ENCODE results near the gene PIWIL4.

Gene PIWIL4

DNA sequence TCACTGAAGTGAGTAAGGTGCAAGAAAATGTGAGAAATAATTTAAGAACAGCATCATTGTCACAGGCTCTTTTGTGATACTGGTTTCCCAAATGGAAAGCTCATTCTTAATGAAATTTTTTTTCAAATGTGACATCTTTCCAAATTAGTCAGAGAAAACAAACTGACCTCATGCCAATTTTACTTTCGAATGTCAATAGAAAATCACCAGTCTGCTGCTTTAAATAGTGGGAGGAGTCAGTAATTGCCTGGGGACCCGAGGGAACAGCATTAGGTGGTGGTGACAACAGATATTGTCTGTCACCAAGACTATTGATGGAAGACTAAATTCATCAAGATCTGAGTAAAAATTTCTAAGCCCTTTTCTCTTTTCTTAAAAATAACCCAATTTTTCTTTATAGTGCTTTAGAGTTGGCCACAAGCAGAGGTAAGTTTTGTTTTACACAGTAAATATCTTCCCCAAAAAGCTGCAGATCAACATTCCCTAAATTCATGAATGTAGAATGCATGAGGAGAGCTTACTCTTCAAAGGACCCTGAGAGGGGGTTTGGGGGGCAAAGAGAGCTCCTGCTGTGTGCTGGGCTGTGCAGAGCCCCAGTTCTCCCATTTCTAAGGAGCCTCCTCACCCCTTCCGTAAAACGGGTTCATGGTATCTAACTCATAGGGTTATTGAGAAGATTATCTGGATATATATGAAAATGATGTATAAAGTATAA lies 95.1 kb downstream of the PIWIL4 start:
- Histone ChIP-seq H3K4me1 (ENCODE audit: control insufficient read depth, insufficient read depth, low read length) (no peaks in the 10 kb centered on the region), H3K4me3 (ENCODE audit: low read length in 2 of 2) (no peak overlapping the region), H3K27me3 (ENCODE audit: control insufficient read depth in 1 of 2, insufficient read depth in 2 of 2, low read length in 2 of 2) (no peaks in the 10 kb centered on the region), H3K27ac (ENCODE audit: low read length) (no peak overlapping the region), H3K9ac (ENCODE audit: low read length in 2 of 2) (no peak overlapping the region), H3K9me3 (ENCODE audit: control insufficient read depth in 2 of 2, low read length in 2 of 2) (peaks cover 0 to 5% of the 10 kb centered on the region in 2 donors), H3K36me3 (ENCODE audit: control insufficient read depth in 2 of 2, insufficient read depth in 2 of 2, low read length in 2 of 2) (no peaks in the 10 kb centered on the region)

DNA sequence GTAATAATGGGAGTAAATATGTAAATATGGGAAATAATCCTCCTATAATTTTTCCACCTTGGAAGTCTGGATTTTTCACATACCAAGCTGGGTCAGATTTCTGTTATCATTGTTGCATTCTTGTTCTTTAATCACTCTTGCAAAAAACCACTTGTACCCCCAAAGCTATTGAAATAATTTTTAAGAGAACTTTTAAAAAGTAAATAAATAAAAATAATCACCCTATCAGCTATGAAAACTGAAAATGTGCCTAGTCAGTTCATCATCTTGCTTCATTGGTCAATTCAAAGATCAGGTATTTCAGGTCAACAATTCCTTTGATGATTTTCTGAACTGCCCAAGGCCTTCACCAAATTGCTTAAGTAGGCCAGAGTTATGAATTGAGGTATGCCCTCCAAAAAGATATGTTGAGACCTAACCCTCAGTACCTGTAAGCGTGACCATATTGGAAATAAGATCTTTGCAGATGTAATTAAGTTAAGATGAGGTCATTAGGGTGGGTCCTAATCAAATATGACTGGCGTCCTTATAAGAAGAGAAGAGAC lies 95.8 kb downstream of the PIWIL4 start:
- Histone ChIP-seq H3K9me3 (ENCODE audit: control insufficient read depth in 2 of 2, low read length in 2 of 2) (peaks cover 0 to 5% of the 10 kb centered on the region in 2 donors), H3K4me1 (ENCODE audit: control insufficient read depth, insufficient read depth, low read length) (no peaks in the 10 kb centered on the region), H3K9ac (ENCODE audit: low read length in 2 of 2) (no peak overlapping the region), H3K36me3 (ENCODE audit: control insufficient read depth in 2 of 2, insufficient read depth in 2 of 2, low read length in 2 of 2) (no peaks in the 10 kb centered on the region), H3K27me3 (ENCODE audit: control insufficient read depth in 1 of 2, insufficient read depth in 2 of 2, low read length in 2 of 2) (no peaks in the 10 kb centered on the region), H3K4me3 (ENCODE audit: low read length in 2 of 2) (no peak overlapping the region), H3K27ac (ENCODE audit: low read length) (no peak overlapping the region)

DNA sequence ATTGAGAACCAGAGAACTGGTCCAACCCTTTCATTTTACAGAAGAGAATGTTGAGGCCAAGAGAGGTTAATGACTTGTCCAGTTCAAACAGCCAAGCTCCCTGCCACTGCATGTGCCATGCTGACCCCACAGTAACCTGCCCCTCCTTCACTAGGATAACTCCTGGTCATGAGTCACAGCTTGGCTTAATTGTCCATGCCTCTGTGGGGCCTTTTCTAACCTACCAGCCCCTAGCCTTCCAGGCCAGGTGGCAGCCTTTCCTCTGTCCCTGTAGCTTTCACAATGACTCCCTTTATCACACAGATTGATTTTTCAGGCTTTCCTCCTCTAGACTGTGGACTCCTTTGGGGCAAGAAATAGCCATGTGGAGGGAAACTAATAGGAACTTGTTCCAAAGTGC lies 97.2 kb downstream of the PIWIL4 start:
- Histone ChIP-seq H3K27ac (ENCODE audit: low read length) (no peak overlapping the region), H3K36me3 (ENCODE audit: control insufficient read depth in 2 of 2, insufficient read depth in 2 of 2, low read length in 2 of 2) (no peaks in the 10 kb centered on the region), H3K4me3 (ENCODE audit: low read length in 2 of 2) (no peak overlapping the region), H3K9me3 (ENCODE audit: control insufficient read depth in 2 of 2, low read length in 2 of 2) (peaks cover 0 to 5% of the 10 kb centered on the region in 2 donors), H3K27me3 (ENCODE audit: control insufficient read depth in 1 of 2, insufficient read depth in 2 of 2, low read length in 2 of 2) (no peaks in the 10 kb centered on the region), H3K4me1 (ENCODE audit: control insufficient read depth, insufficient read depth, low read length) (no peaks in the 10 kb centered on the region), H3K9ac (ENCODE audit: low read length in 2 of 2) (no peak overlapping the region)

DNA sequence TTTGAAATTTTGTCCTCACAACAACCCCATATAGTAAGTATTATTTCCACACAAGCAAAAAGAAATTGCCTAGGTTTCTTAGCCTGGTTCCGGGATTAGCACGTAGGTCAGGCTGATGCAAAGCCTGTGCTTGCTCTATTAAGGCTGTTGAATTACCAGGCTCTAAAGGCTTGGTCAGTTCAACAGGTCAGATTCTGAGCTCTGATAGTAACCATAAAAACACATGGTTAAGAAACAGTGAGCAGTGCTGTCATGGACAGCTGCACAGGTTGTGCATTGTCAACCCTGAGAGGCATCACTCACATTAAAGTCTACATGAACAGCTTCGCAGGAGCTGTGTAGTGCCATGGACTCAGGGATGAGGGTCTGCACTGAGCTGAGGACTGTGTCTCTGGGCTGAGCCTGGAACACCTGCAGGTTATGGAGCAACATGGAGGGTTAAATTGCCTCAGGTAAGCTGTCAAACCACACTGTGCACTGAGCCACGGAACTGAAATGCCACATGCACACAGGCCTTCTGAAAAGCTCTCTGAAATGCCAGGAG lies 98.0 kb downstream of the PIWIL4 start:
- H3K27ac ChIP-seq (ENCODE audit: low read length) = no peak overlapping the region
- H3K27me3 ChIP-seq (ENCODE audit: control insufficient read depth in 1 of 2, insufficient read depth in 2 of 2, low read length in 2 of 2) = no peaks in the 10 kb centered on the region
- H3K4me3 ChIP-seq (ENCODE audit: low read length in 2 of 2) = no peak overlapping the region
- no peaks in the 10 kb centered on the region for H3K36me3 ChIP-seq (ENCODE audit: control insufficient read depth in 2 of 2, insufficient read depth in 2 of 2, low read length in 2 of 2)
- no peaks in the 10 kb centered on the region for H3K4me1 ChIP-seq (ENCODE audit: control insufficient read depth, insufficient read depth, low read length)
- H3K9ac ChIP-seq (ENCODE audit: low read length in 2 of 2) = no peak overlapping the region
- peaks cover 0 to 5% of the 10 kb centered on the region in 2 donors for H3K9me3 ChIP-seq (ENCODE audit: control insufficient read depth in 2 of 2, low read length in 2 of 2)

DNA sequence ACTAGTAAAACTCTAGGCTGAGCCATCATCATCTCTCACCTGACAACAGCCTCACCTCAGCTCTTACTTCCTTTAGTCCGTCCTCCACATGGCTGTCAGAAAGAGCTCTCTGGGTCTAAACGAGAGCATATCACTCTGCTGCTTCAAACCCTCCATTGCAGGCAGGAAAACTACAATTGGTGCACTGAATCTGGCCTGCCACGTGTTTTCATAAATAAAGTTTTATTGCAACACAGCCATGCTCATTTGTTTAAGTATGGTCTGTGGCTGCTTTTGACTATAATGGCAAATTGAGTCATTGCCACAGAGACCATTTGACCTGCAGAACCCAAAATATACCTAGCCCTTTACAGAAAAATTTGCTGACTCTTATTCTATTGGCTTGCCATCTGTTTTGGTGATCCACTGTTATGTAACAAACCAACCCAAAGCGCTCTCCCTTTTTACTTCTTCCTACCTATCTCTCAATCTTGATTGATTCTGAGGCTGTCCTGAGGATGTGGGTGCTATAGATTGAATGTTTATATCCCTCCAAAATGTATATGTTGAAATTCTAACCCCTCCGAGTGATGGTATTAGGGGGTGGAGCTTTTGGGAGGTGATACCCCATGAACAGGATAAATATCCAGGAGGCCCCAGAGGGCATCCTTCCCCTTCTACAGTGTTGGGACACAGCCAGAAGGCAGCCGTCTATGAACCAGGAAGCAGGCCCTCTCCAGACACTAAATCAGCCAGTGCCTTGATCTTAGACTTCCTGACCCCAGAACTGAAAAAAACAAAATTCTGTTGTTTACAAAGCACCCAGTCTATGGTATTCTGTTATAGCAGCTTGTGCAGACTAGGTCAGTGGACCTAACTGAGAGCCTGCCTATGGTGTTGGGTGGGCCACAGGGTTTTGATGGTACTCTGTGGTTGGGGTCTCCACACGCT lies 99.9 kb downstream of the PIWIL4 start:
- no peak overlapping the region for H3K9ac ChIP-seq (ENCODE audit: low read length in 2 of 2)
- no peaks in the 10 kb centered on the region for H3K36me3 ChIP-seq (ENCODE audit: control insufficient read depth in 2 of 2, insufficient read depth in 2 of 2, low read length in 2 of 2)
- no peaks in the 10 kb centered on the region for H3K27me3 ChIP-seq (ENCODE audit: control insufficient read depth in 1 of 2, insufficient read depth in 2 of 2, low read length in 2 of 2)
- no peaks in the 10 kb centered on the region for H3K4me1 ChIP-seq (ENCODE audit: control insufficient read depth, insufficient read depth, low read length)
- H3K9me3 ChIP-seq (ENCODE audit: control insufficient read depth in 2 of 2, low read length in 2 of 2) = peaks cover 0 to 5% of the 10 kb centered on the region in 2 donors
- H3K4me3 ChIP-seq (ENCODE audit: low read length in 2 of 2) = no peak overlapping the region
- H3K27ac ChIP-seq (ENCODE audit: low read length) = no peak overlapping the region

GRCh38 chr11:94668212-94668793 lies 101.1 kb downstream of the PIWIL4 start:
- no peaks in the 10 kb centered on the region for H3K27me3 ChIP-seq (ENCODE audit: control insufficient read depth in 1 of 2, insufficient read depth in 2 of 2, low read length in 2 of 2)
- H3K4me1 ChIP-seq (ENCODE audit: control insufficient read depth, insufficient read depth, low read length) = no peaks in the 10 kb centered on the region
- H3K9me3 ChIP-seq (ENCODE audit: control insufficient read depth in 2 of 2, low read length in 2 of 2) = peaks cover 0 to 3% of the 10 kb centered on the region in 2 donors
- no peak overlapping the region for H3K9ac ChIP-seq (ENCODE audit: low read length in 2 of 2)
- H3K4me3 ChIP-seq (ENCODE audit: low read length in 2 of 2) = no peak overlapping the region
- H3K27ac ChIP-seq (ENCODE audit: low read length) = no peak overlapping the region
- no peaks in the 10 kb centered on the region for H3K36me3 ChIP-seq (ENCODE audit: control insufficient read depth in 2 of 2, insufficient read depth in 2 of 2, low read length in 2 of 2)

GRCh38 chr11:94669023-94669422 lies 101.9 kb downstream of the PIWIL4 start:
- Histone ChIP-seq H3K9ac (ENCODE audit: low read length in 2 of 2) (no peak overlapping the region), H3K27ac (ENCODE audit: low read length) (no peak overlapping the region)

More at GRCh38 chr11:94669023-94669422, 101.9 kb downstream of the PIWIL4 start:
- H3K36me3 ChIP-seq (ENCODE audit: control insufficient read depth in 2 of 2, insufficient read depth in 2 of 2, low read length in 2 of 2) = no peaks in the 10 kb centered on the region
- H3K27me3 ChIP-seq (ENCODE audit: control insufficient read depth in 1 of 2, insufficient read depth in 2 of 2, low read length in 2 of 2) = no peaks in the 10 kb centered on the region
- peaks cover 5% of the 10 kb centered on the region for H3K4me1 ChIP-seq (ENCODE audit: control insufficient read depth, insufficient read depth, low read length)
- no peaks in the 10 kb centered on the region for H3K9me3 ChIP-seq (ENCODE audit: control insufficient read depth in 2 of 2, low read length in 2 of 2)
- H3K4me3 ChIP-seq (ENCODE audit: low read length in 2 of 2) = no peak overlapping the region
